CD4-positive, alpha-beta memory T cell (primary cell): ENCODE measurements around the gene VWA5B2. TPM values are rescaled to one million over a fixed set of nuclear protein-coding genes. Genes with fewer than 3 reads are reported as not detected.

ENCODE experiments used
- CTCF ChIA-PET: fragments of 350-600 bp; sonication (Branson Sonifier 250); formaldehyde crosslinking; loops from one replicate; lab custom pipeline; 2021; ENCODE audit warnings: inconsistent platforms; ENCODE audit not compliant: partially characterized antibody; lab: Charles Lee
- POLR2A ChIA-PET: fragments of 350-600 bp; sonication (Branson Sonifier 250); formaldehyde crosslinking; loops from one replicate; lab custom pipeline; 2021; ENCODE audit not compliant: partially characterized antibody; lab: Charles Lee
- DNase-seq, 5 donors: peaks; one replicate each; pipeline versions ENCODE4 v3.0.0 to v3.0.0-alpha.2; 2020 to 2022; ENCODE audit warnings: mixed read lengths in 1 of 5
- H3K27ac ChIP-seq: one replicate; pipeline ENCODE4 v1.7.0; 2013; ENCODE audit warnings: low read depth, low read length
- H3K27me3 ChIP-seq: 2 replicates; pipeline ENCODE4 v1.7.0; 2013; ENCODE audit warnings: mild to moderate bottlenecking, low read length, moderate library complexity; ENCODE audit not compliant: insufficient read depth
- H3K36me3 ChIP-seq: 2 replicates; pipeline ENCODE4 v1.7.0; 2013; ENCODE audit warnings: mild to moderate bottlenecking, low read length, moderate library complexity; ENCODE audit not compliant: insufficient read depth
- H3K4me1 ChIP-seq: 2 replicates; pipeline ENCODE4 v1.7.0; 2013; ENCODE audit warnings: mild to moderate bottlenecking, low read length, moderate library complexity; ENCODE audit not compliant: insufficient read depth
- H3K4me3 ChIP-seq, 2 donors: one replicate each; pipeline ENCODE4 v1.7.0; 2013; ENCODE audit warnings: low read length in 2 of 2, mild to moderate bottlenecking in 1 of 2
- H3K9me3 ChIP-seq, 2 donors: one replicate each; pipeline ENCODE4 v1.7.0; 2013; ENCODE audit warnings: low read length in 2 of 2, control low read depth in 1 of 2; ENCODE audit not compliant: control insufficient read depth in 1 of 2
- H3K27ac Mint-ChIP-seq, 7 donors: one replicate each; pipeline ENCODE4 v1.8.0; 2020 to 2021; ENCODE audit warnings: mixed read lengths in 7 of 7, mild to moderate bottlenecking in 6 of 7, inconsistent platforms in 3 of 7, moderate library complexity in 3 of 7
- H3K27me3 Mint-ChIP-seq, 2 donors: one replicate each; pipeline ENCODE4 v1.8.0; 2020 to 2021; ENCODE audit warnings: mixed read lengths in 2 of 2
- H3K36me3 Mint-ChIP-seq, 2 donors: one replicate each; pipeline ENCODE4 v1.8.0; 2020 to 2021; ENCODE audit warnings: mixed read lengths in 2 of 2, inconsistent platforms in 1 of 2, mild to moderate bottlenecking in 1 of 2
- H3K4me1 Mint-ChIP-seq, 4 donors: one replicate each; pipeline ENCODE4 v1.8.0; 2020 to 2021; ENCODE audit warnings: mixed read lengths in 4 of 4, mild to moderate bottlenecking in 1 of 4
- H3K4me3 Mint-ChIP-seq, 8 donors: one replicate each; pipeline ENCODE4 v1.8.0; 2020 to 2021; ENCODE audit warnings: mixed read lengths in 8 of 8, mild to moderate bottlenecking in 7 of 8, moderate library complexity in 6 of 8, inconsistent platforms in 3 of 8
- H3K9me3 Mint-ChIP-seq, 8 donors: one replicate each; pipeline ENCODE4 v1.8.0; 2020 to 2021; ENCODE audit warnings: mixed read lengths in 8 of 8, mild to moderate bottlenecking in 5 of 8, inconsistent platforms in 3 of 8, moderate library complexity in 1 of 8
- intact Hi-C: fragments of 100-400 bp; cut with micrococcal nuclease; formaldehyde crosslinking; loops from one replicate; pipeline ENCODE4 v1.15.1; 2023
- polyA plus RNA-seq, 2 donors: library from polyadenylated mRNA; unstranded; fragments of 300-500 nt; fragmentation: Illumina TruSeq; gene quantifications; one replicate each; pipeline ENCODE4 v1.2.3, GENCODE V29; 2021
- total RNA-seq, 2 experiments: library from RNA; stranded (reverse); gene quantifications; one replicate each; pipeline ENCODE4 v1.2.3, GENCODE V29; 2021

Gene VWA5B2
- total and polyA plus RNA-seq, 4 experiments from 2014 or later: 0.38 TPM; not detected in 3

DNA sequence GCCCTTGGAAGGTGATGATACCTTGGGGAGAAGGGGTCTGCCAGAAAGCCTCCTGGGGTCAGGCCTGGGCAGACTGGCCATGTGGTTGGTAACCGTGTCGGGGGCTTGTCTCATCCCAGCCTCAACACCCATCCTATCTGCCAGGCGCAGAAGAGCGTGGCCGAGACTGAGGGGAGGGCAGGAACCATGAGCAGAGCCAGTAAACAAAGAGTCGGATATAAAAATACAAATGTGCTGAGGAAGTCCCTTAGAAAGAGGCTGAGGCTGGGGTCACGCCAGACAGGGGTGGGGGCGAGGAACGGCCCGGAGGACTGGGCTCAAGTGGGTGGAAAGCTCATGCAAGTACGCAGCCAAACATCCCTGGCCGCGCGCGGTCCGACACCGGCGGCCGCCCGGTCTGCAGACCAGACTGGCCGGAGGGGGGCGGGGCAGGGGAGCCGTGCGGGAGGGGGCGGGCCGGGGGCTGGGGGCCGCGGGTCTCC lies 30.1 kb downstream of the VWA5B2 start:
- H3K9me3 Mint-ChIP-seq: peaks cover 0 to 2% (median 0%) of the 10 kb centered on the region in 8 donors
- POLR2A ChIA-PET: interaction anchor here (1.0 to 3.6 kb wide), 3 partner anchors 9 to 124 kb away, joined by 3 to 16 read pairs (median 10); partner anchors contain the start of genes EEF1AKMT4 and EIF2B5

DNA sequence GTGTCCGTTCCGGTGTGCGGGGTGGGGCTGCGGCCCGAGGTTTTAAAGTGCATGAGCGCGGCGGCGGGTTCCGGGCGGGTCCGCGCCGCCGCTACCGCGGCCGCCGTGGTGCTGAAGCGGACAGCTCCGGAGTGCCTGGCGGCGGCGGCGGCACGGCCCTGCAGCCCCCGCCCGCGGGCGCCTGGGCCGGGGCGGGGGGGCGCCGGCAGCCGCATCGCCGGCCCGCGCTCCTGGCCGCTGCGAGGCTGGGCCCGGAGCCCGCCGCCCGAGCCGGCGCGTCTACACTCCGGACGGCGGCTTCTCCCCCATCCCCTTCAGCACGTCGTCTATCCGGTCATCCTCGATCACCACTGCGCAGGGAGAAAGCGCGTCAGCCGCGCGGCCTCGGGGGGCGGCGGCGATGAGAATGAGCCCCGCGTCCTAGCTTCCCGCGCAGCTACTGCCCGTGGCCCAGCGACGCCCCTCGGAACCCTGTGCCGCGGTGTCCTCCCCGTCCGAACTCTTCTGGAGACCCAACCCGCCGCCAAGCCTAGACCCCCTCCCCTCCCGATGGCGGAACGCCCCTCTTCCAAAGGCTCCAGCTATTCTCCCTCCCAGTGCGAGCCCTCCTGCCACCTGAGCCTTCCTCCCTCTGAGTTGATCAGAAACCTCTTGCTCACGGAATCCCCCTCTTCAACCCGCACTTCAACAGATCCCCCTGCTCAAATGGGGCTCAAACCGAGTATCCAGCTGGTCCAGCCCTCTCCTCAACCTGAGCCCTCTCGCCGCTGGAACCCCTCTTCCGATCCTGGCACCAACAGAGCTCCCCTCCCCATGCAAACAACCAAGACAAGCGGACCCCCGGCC lies 30.7 kb downstream of the VWA5B2 start:
- peak overlapping the region; percentile 84 to 94 (median 88) for H3K4me3 Mint-ChIP-seq
- peaks cover 14 to 35% (median 18%) of the 10 kb centered on the region in 4 donors for H3K4me1 Mint-ChIP-seq
- intact Hi-C loops: loop anchor here (1.0 to 2.0 kb wide), 2 partner anchors 11 to 39 kb away; partner anchors contain the start of genes EEF1AKMT4 and PSMD2
- H3K9me3 ChIP-seq: no peaks in the 10 kb centered on the region
- no peak overlapping the region for H3K27ac ChIP-seq
- H3K27me3 Mint-ChIP-seq: peaks cover 3 to 10% of the 10 kb centered on the region in 2 donors
- POLR2A ChIA-PET: interaction anchor here (1.0 to 3.6 kb wide), 4 partner anchors 10 to 125 kb away, joined by 3 to 16 read pairs (median 7); partner anchors contain the start of genes ALG3, EEF1AKMT4 and EIF2B5
- DNase-seq: peak in 4 of 5 donors; percentile 38 to 53 (median 42)
- CTCF ChIA-PET: interaction anchor here (0.9 to 1.8 kb wide), 3 partner anchors 8 to 114 kb away, joined by 3 to 6 read pairs (median 5); partner anchors contain the start of gene EEF1AKMT4
- peak overlapping the region in 6 of 7 donors; percentile 57 to 90 (median 74) for H3K27ac Mint-ChIP-seq
- no peaks in the 10 kb centered on the region for H3K36me3 ChIP-seq
- peaks cover 25% of the 10 kb centered on the region for H3K4me1 ChIP-seq
- peaks cover 0 to 2% (median 0%) of the 10 kb centered on the region in 8 donors for H3K9me3 Mint-ChIP-seq
- H3K4me3 ChIP-seq: peak overlapping the region in 1 of 2 donors; percentile 38
- H3K27me3 ChIP-seq: no peaks in the 10 kb centered on the region
- H3K36me3 Mint-ChIP-seq: peaks cover 3% of the 10 kb centered on the region in 2 donors

More for the DNA sequence above, 30.1 kb downstream of the VWA5B2 start:
- Histone ChIP-seq H3K27ac (no peak overlapping the region), H3K27me3 (no peaks in the 10 kb centered on the region), H3K36me3 (no peaks in the 10 kb centered on the region), H3K9me3 (no peaks in the 10 kb centered on the region), H3K4me3 (no peak overlapping the region), H3K4me1 (peaks cover 25% of the 10 kb centered on the region)
- Mint-ChIP-seq H3K4me1 (peaks cover 14 to 35% (median 18%) of the 10 kb centered on the region in 4 donors), H3K27me3 (peaks cover 3 to 7% of the 10 kb centered on the region in 2 donors), H3K27ac (peak overlapping the region in 4 of 7 donors; percentile 33 to 73 (median 64)), H3K36me3 (peaks cover 3% of the 10 kb centered on the region in 2 donors), H3K4me3 (peak overlapping the region in 7 of 8 donors; percentile 39 to 78 (median 65))
- intact Hi-C loops: no loop called here
- DNase-seq: no peak
- CTCF ChIA-PET: interaction anchor here (1.7 kb wide), 1 partner anchor 10 kb away, joined by 6 read pairs; the partner anchor contains the start of gene EEF1AKMT4

DNA sequence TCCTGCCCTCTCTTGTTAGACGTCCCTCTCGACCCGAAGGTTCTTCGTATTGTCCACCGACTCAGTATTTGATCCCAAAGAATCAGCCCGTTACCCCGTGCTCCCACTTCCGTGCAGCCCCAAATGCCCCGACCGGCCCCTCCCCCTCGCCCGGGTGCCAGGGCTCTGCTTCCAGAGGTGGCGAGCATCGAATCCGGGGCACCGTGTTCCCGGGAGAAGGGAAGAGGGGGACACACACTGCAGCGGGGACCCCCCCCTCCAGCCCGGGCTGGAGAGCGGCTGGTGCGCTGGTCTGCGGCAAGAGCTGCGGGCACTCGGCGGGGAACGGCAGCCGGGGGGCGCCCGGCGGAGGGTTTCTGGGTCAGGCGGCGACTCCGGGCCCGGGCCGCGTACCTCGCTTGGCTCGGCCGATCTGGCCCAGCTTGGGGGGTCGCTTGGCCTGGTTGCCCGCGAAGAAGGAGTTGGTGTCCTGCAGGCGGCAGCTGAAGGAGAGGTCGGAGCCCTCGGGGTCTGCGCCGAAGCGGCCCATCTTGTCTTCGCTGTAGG lies 31.4 kb downstream of the VWA5B2 start:
- ChIA-PET POLR2A (interaction anchor here (1.4 to 3.6 kb wide), 3 partner anchors 11 to 126 kb away, joined by 4 to 16 read pairs (median 10); partner anchors contain the start of genes ALG3, EEF1AKMT4 and EIF2B5), CTCF (interaction anchor here (0.9 to 1.8 kb wide), 4 partner anchors 9 to 115 kb away, joined by 3 to 6 read pairs (median 4); partner anchors contain the start of gene EEF1AKMT4)
- Histone ChIP-seq H3K36me3 (no peaks in the 10 kb centered on the region), H3K9me3 (no peaks in the 10 kb centered on the region), H3K27me3 (no peaks in the 10 kb centered on the region), H3K4me3 (peak overlapping the region in 1 of 2 donors; percentile 38), H3K4me1 (peaks cover 25% of the 10 kb centered on the region), H3K27ac (no peak overlapping the region)
- H3K4me1 Mint-ChIP-seq: peaks cover 14 to 35% (median 18%) of the 10 kb centered on the region in 4 donors
- H3K27ac Mint-ChIP-seq: peak overlapping the region in 6 of 7 donors; percentile 57 to 90 (median 74)
- peaks cover 0 to 2% (median 0%) of the 10 kb centered on the region in 8 donors for H3K9me3 Mint-ChIP-seq
- H3K4me3 Mint-ChIP-seq: peak overlapping the region; percentile 84 to 94 (median 88)
- peaks cover 3% of the 10 kb centered on the region in 2 donors for H3K36me3 Mint-ChIP-seq
- peaks cover 3 to 10% of the 10 kb centered on the region in 2 donors for H3K27me3 Mint-ChIP-seq
- DNase-seq: peak in 1 of 5 donors; percentile 8
- intact Hi-C loops: loop anchor here (1.0 to 2.0 kb wide), 2 partner anchors 11 to 38 kb away; partner anchors contain the start of genes EEF1AKMT4 and PSMD2

DNA sequence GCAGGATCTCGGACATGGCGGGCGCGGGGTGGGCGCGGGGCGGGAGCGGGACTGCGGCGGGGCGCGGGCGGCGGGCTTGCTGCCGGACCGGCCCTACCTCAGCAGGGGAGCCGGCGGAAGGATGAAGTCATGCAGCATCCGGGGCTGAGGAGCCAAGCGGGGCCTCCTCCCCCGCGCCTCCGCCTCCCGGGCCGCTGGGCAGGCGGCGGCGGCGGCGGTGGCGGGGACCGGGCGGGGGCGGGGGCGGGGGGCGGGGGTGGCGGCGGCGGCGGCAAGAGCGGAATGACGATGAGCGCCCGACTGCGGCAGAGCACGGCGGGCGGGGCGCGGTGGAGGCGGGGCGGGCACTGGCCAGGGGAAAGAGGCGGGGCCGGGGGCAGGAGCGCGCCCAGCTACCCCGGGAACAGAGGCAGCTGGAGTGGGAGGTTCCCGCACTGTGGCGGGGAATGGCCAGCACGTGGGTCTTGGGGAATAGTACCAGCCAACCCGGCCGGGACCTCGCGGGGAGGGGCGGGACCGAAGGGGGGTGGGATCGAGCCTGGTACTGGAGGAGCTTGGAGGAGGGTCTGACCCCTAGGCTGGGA lies 32.0 kb downstream of the VWA5B2 start, which contains the start of gene CAMK2N2:
Gene CAMK2N2 (minus strand): TSS at position 284 of the 584 bp plus-strand sequence. CDS start 268 bp downstream, at position 16.
- no peaks in the 10 kb centered on the region for H3K36me3 ChIP-seq
- peak within 1 kb of the TSS; percentile 52 to 61 for H3K4me3 ChIP-seq
- Mint-ChIP-seq H3K4me1 (peaks cover 14 to 35% (median 18%) of the 10 kb centered on the region in 4 donors), H3K36me3 (peaks cover 3% of the 10 kb centered on the region in 2 donors), H3K27ac (peak within 1 kb of the TSS; percentile 0 to 90 (median 68)), H3K9me3 (peaks cover 0 to 2% (median 0%) of the 10 kb centered on the region in 8 donors), H3K27me3 (peaks cover 3 to 10% of the 10 kb centered on the region in 2 donors), H3K4me3 (peak within 1 kb of the TSS; percentile 86 to 94 (median 90))
- ChIA-PET POLR2A (interaction anchor here (1.4 to 3.6 kb wide), 2 partner anchors 11 to 13 kb away, joined by 4 to 16 read pairs; partner anchors contain the start of genes ALG3 and EEF1AKMT4), CTCF (interaction anchor here (0.8 to 1.8 kb wide), 3 partner anchors 10 to 34 kb away, joined by 3 to 5 read pairs (median 3); partner anchors contain the start of gene EEF1AKMT4)
- DNase-seq: peak; percentile 31 to 71 (median 36)
- no peaks in the 10 kb centered on the region for H3K27me3 ChIP-seq
- H3K27ac ChIP-seq: no peak within 1 kb of the TSS
- H3K4me1 ChIP-seq: peaks cover 25% of the 10 kb centered on the region
- no peaks in the 10 kb centered on the region for H3K9me3 ChIP-seq
- intact Hi-C loops: loop anchor here (2.0 kb wide), 1 partner anchor 37 kb away; the partner anchor contains the start of gene PSMD2

DNA sequence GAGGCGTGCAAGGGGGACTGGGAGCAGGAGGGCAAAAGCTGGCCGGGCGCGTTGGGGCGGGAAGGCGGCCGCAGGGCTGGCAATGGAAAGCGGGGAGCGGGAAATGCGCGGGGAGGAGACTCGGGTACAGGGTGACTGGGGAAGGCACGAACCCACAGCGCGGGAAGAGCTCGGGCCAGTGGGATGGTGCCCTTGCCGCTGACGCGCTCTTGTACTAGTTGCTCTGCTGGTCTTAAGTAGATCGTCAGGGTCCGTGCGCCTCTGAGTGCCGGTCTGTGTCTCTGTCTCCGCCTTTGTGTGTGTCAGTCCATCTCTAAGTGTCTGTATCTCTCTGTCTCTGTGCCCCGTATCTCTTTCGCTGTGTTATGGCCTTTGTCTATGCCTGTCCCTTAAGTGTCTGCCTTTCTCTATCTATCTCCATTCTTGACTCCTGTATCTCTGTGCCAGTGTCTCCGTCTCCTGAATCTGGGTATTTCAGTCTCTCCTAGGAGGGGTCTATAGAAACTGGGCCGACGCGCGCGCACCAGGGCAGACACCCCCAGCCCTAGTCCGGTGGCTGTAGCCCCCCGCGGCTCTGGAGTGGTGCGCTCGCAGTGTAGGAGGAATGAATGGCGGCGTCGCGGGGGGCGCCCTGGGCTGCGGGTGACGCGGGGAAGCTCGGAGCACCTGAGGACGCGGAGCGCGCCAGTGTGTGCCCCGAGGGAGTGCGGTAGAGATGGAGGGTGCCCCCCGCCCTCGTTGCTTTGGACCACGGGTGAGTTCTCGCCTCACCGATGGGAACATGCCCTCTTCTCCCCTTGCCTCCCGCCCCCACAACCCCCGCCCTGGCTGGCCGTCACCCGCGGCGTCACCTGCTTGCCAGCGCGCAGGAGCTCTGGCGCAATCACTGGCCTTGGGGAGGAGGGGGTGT lies 32.7 kb downstream of the VWA5B2 start:
- no peak overlapping the region for H3K27ac ChIP-seq
- Mint-ChIP-seq H3K4me1 (peaks cover 14 to 35% (median 18%) of the 10 kb centered on the region in 4 donors), H3K27ac (peak overlapping the region in 5 of 7 donors; percentile 0 to 70 (median 19)), H3K4me3 (peak overlapping the region; percentile 82 to 91 (median 88)), H3K27me3 (peaks cover 3 to 12% of the 10 kb centered on the region in 2 donors), H3K36me3 (peaks cover 3% of the 10 kb centered on the region in 2 donors), H3K9me3 (peaks cover 0 to 2% (median 0%) of the 10 kb centered on the region in 8 donors)
- ChIA-PET CTCF (interaction anchor here (0.8 to 1.8 kb wide), 3 partner anchors 10 to 34 kb away, joined by 3 to 5 read pairs (median 3); partner anchors contain the start of gene EEF1AKMT4), POLR2A (interaction anchor here (3.6 kb wide), 1 partner anchor 12 kb away, joined by 16 read pairs; the partner anchor contains the start of gene EEF1AKMT4)
- H3K9me3 ChIP-seq: no peaks in the 10 kb centered on the region
- no peaks in the 10 kb centered on the region for H3K27me3 ChIP-seq
- peaks cover 25% of the 10 kb centered on the region for H3K4me1 ChIP-seq
- intact Hi-C loops: loop anchor here (2.0 kb wide), 1 partner anchor 37 kb away; the partner anchor contains the start of gene PSMD2
- peak in 3 of 5 donors; percentile 19 to 61 (median 23) for DNase-seq
- no peaks in the 10 kb centered on the region for H3K36me3 ChIP-seq
- peak overlapping the region; percentile 52 to 61 for H3K4me3 ChIP-seq
